ENCODE results near the gene CBX6. TPM values are rescaled to one million over a fixed set of nuclear protein-coding genes. Genes with fewer than 3 reads are reported as not detected.
A peak's percentile ranks its signal among the peaks of the same experiment; 100 is the strongest.

Gene CBX6
- total and polyA plus RNA-seq, 12 donors, result 21.0 to 151 (median 77.8) TPM

- no peaks in the 10 kb centered on the region for H3K27me3 ChIP-seq
- no peaks in the 10 kb centered on the region for H3K9me3 ChIP-seq (replicated peaks in 1 of 3)
- intact Hi-C loops (cut with DNase I), result loop anchor here in 1 of 2 donors (10.0 kb wide), 1 partner anchor 45 kb away; no protein-coding TSS in a partner anchor
- WGBS, 4 donors, result 50 to 81% (median 66%) methylated on average over 5 of the region's 5 CpGs
- H3K4me1 ChIP-seq (replicated peaks in 1 of 2), result peaks cover 20 to 26% of the 10 kb centered on the region in 2 donors
- TF ChIP-seq CTCF (IDR thresholded peaks at IDR 0.05), result no peak
- no peak for TF ChIP-seq POLR2A (IDR thresholded peaks at IDR 0.05)
- H3K4me3 ChIP-seq, result no peak overlapping the region
- no peak overlapping the region for H3K27ac ChIP-seq
- H3K36me3 ChIP-seq (replicated peaks in 1 of 2), result no peaks in the 10 kb centered on the region
- DNase-seq, result no peak
Measured at GRCh38 chr22:38879961-38880360, 7.9 kb upstream of the CBX6 start.

- 80 to 87% (median 83%) methylated on average over 5 of the region's 5 CpGs for WGBS, 4 donors
- no peak overlapping the region for H3K27ac ChIP-seq
- no peaks in the 10 kb centered on the region for H3K27me3 ChIP-seq
- peaks cover 20 to 26% of the 10 kb centered on the region in 2 donors for H3K4me1 ChIP-seq (replicated peaks in 1 of 2)
- no peak for DNase-seq
- no peaks in the 10 kb centered on the region for H3K9me3 ChIP-seq (replicated peaks in 1 of 3)
- H3K4me3 ChIP-seq, result no peak overlapping the region
- TF ChIP-seq POLR2A (IDR thresholded peaks at IDR 0.05), result no peak
- no peak for TF ChIP-seq CTCF (IDR thresholded peaks at IDR 0.05)
- intact Hi-C loops (cut with DNase I), result loop anchor here in 1 of 2 donors (10.0 kb wide), 1 partner anchor 46 kb away; no protein-coding TSS in a partner anchor
- H3K36me3 ChIP-seq (replicated peaks in 1 of 2), result no peaks in the 10 kb centered on the region
Measured at GRCh38 chr22:38879108-38879729, 7.2 kb upstream of the CBX6 start.

GRCh38 chr22:38878001-38878400, 6.0 kb upstream of the CBX6 start:
- no peak for TF ChIP-seq POLR2A (IDR thresholded peaks at IDR 0.05)
- TF ChIP-seq CTCF (IDR thresholded peaks at IDR 0.05), result no peak
- intact Hi-C loops (cut with DNase I), result loop anchor here in 1 of 2 donors (10.0 kb wide), 1 partner anchor 47 kb away; no protein-coding TSS in a partner anchor
- H3K4me3 ChIP-seq, result no peak overlapping the region
- H3K9me3 ChIP-seq (replicated peaks in 1 of 3), result no peaks in the 10 kb centered on the region
- DNase-seq, result no peak
- no peaks in the 10 kb centered on the region for H3K36me3 ChIP-seq (replicated peaks in 1 of 2)
- WGBS, 4 donors, result 97 to 100% (median 98%) methylated on average over 4 of the region's 4 CpGs
- H3K27ac ChIP-seq, result no peak overlapping the region
- H3K4me1 ChIP-seq (replicated peaks in 1 of 2), result peaks cover 20 to 31% of the 10 kb centered on the region in 2 donors
- no peaks in the 10 kb centered on the region for H3K27me3 ChIP-seq

GRCh38 chr22:38874529-38875222, 2.7 kb upstream of the CBX6 start:
- intact Hi-C loops (cut with DNase I), result loop anchor here (5.0 to 10.0 kb wide), 2 partner anchors 48 to 50 kb away; no protein-coding TSS in a partner anchor
- H3K36me3 ChIP-seq (replicated peaks in 1 of 2), result peaks cover 0 to 4% of the 10 kb centered on the region in 2 donors
- no peaks in the 10 kb centered on the region for H3K9me3 ChIP-seq (replicated peaks in 1 of 3)
- peak in 1 of 7 donors; percentile 46 for DNase-seq
- H3K27ac ChIP-seq, result no peak overlapping the region
- 90 to 95% (median 93%) methylated on average over 13 of the region's 13 CpGs for WGBS, 4 donors
- TF ChIP-seq CTCF (IDR thresholded peaks at IDR 0.05) (no peak), POLR2A (IDR thresholded peaks at IDR 0.05) (no peak)
- no peaks in the 10 kb centered on the region for H3K27me3 ChIP-seq
- H3K4me1 ChIP-seq (replicated peaks in 1 of 2), result peaks cover 10 to 22% of the 10 kb centered on the region in 2 donors
- no peak overlapping the region for H3K4me3 ChIP-seq

Measured in adrenal gland (tissue), 12 donors.